ENCODE data around the gene GSE1. TPM values are rescaled to one million over a fixed set of nuclear protein-coding genes. Genes with fewer than 3 reads are reported as not detected.
A peak's percentile ranks its signal among the peaks of the same experiment; 100 is the strongest.

The GSE1 gene
- total and polyA plus RNA-seq, 2 of the 13 experiments (the other 11 are each of a cell fraction or from before 2014, with no cell fraction given) = 16.1 to 31.2 TPM

DNA sequence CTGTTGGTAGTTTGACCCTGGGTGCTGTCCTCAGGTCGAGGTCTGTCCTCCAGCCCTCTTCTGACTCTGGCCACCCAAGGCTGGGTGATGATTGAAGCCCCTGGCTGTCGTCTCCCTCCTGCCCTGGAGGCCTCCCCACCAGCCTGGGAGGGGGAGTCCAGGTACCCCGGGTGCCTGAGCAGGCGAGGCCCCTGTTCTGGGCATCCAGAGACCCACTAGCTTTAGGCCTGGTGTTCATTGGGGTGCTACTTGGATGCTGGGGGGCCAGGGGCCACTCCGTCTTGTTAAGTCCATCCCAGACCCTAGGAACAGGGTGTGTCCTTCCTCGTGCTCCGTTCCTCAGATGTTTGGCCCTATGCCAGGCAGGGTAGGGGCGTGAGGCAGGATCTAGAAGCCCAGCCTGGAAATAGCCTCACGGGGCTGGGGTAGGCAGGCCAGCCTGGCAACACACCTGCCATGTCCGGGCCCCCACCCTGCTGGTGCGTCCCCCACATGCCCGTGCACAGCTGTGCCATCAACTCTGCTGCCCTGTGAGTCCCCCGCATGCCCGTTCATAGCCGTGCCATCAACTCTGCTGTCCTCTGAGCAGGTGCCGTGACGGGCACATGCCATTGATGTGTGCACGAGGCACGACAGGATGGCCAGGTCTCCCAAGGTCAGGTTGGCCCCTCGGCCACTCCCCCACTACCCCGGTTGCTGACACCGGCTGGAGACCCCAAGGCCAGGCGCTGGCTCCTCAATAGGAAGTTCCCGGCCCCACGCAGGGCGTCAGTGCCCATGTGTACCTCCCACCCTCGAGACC, 38.7 kb downstream of the GSE1 start (continued):
- TF ChIP-seq MYNN (CRISPR knock-in tag; IDR thresholded peaks at IDR 0.05; ENCODE audit: low read depth) (no peak), ZNF263 (CRISPR knock-in tag; IDR thresholded peaks at IDR 0.05) (no peak), ZNF589 (CRISPR knock-in tag; conservative IDR thresholded peaks at IDR 0.05) (0 out of 2 replicates have a peak, but pooled peaks have one; percentile 34), ESRRA (CRISPR knock-in tag; IDR thresholded peaks at IDR 0.05; ENCODE audit: low read depth) (no peak), YY1 (IDR thresholded peaks at IDR 0.05; ENCODE audit: insufficient read depth, insufficient replicate concordance, low read depth, low read length) (no peak), ZNF260 (CRISPR knock-in tag; IDR thresholded peaks at IDR 0.05; ENCODE audit: borderline replicate concordance, low read depth) (no peak), ZNF7 (CRISPR knock-in tag; IDR thresholded peaks at IDR 0.05) (no peak), RNF2 (conservative IDR thresholded peaks at IDR 0.05; ENCODE audit: low read depth) (no peak), CCAR2 (optimal IDR thresholded peaks at IDR 0.05; ENCODE audit: low read depth, low read length) (no peak), ZFP36 (IDR thresholded peaks at IDR 0.05; ENCODE audit: borderline replicate concordance, low read depth, low read length, partially characterized antibody) (no peak), BCL6 (CRISPR knock-in tag; IDR thresholded peaks at IDR 0.05) (no peak), SCMH1 (CRISPR knock-in tag; IDR thresholded peaks at IDR 0.05; ENCODE audit: borderline replicate concordance) (no peak), FLYWCH1 (CRISPR knock-in tag; IDR thresholded peaks at IDR 0.05) (no peak), POLR2A (IDR thresholded peaks at IDR 0.05; ENCODE audit: insufficient read depth in 1 of 2, low read depth in 2 of 2, low read length in 2 of 2) (peak in 1 of 2 experiments; percentile 21; a peak in 1 of 4 replicates), AGO2 (optimal IDR thresholded peaks at IDR 0.05; ENCODE audit: low read depth, low read length) (peak; percentile 40), RXRB (CRISPR knock-in tag; IDR thresholded peaks at IDR 0.05; ENCODE audit: borderline replicate concordance) (no peak)
- TF ChIP-seq, protein P1, sequence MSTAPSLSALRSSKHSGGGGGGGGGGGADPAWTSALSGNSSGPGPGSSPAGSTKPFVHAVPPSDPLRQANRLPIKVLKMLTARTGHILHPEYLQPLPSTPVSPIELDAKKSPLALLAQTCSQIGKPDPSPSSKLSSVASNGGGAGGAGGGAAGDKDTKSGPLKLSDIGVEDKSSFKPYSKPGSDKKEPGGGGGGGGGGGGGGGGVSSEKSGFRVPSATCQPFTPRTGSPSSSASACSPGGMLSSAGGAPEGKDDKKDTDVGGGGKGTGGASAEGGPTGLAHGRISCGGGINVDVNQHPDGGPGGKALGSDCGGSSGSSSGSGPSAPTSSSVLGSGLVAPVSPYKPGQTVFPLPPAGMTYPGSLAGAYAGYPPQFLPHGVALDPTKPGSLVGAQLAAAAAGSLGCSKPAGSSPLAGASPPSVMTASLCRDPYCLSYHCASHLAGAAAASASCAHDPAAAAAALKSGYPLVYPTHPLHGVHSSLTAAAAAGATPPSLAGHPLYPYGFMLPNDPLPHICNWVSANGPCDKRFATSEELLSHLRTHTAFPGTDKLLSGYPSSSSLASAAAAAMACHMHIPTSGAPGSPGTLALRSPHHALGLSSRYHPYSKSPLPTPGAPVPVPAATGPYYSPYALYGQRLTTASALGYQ (CRISPR knock-in tag; IDR thresholded peaks at IDR 0.05) = no peak
- TF ChIP-seq, protein P2, sequence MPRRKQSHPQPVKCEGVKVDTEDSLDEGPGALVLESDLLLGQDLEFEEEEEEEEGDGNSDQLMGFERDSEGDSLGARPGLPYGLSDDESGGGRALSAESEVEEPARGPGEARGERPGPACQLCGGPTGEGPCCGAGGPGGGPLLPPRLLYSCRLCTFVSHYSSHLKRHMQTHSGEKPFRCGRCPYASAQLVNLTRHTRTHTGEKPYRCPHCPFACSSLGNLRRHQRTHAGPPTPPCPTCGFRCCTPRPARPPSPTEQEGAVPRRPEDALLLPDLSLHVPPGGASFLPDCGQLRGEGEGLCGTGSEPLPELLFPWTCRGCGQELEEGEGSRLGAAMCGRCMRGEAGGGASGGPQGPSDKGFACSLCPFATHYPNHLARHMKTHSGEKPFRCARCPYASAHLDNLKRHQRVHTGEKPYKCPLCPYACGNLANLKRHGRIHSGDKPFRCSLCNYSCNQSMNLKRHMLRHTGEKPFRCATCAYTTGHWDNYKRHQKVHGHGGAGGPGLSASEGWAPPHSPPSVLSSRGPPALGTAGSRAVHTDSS (CRISPR knock-in tag; conservative IDR thresholded peaks at IDR 0.05) = no peak
- TF ChIP-seq, protein P3, sequence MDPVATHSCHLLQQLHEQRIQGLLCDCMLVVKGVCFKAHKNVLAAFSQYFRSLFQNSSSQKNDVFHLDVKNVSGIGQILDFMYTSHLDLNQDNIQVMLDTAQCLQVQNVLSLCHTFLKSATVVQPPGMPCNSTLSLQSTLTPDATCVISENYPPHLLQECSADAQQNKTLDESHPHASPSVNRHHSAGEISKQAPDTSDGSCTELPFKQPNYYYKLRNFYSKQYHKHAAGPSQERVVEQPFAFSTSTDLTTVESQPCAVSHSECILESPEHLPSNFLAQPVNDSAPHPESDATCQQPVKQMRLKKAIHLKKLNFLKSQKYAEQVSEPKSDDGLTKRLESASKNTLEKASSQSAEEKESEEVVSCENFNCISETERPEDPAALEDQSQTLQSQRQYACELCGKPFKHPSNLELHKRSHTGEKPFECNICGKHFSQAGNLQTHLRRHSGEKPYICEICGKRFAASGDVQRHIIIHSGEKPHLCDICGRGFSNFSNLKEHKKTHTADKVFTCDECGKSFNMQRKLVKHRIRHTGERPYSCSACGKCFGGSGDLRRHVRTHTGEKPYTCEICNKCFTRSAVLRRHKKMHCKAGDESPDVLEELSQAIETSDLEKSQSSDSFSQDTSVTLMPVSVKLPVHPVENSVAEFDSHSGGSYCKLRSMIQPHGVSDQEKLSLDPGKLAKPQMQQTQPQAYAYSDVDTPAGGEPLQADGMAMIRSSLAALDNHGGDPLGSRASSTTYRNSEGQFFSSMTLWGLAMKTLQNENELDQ (CRISPR knock-in tag; IDR thresholded peaks at IDR 0.05; ENCODE audit: borderline replicate concordance) = no peak
- TF ChIP-seq, protein P4, sequence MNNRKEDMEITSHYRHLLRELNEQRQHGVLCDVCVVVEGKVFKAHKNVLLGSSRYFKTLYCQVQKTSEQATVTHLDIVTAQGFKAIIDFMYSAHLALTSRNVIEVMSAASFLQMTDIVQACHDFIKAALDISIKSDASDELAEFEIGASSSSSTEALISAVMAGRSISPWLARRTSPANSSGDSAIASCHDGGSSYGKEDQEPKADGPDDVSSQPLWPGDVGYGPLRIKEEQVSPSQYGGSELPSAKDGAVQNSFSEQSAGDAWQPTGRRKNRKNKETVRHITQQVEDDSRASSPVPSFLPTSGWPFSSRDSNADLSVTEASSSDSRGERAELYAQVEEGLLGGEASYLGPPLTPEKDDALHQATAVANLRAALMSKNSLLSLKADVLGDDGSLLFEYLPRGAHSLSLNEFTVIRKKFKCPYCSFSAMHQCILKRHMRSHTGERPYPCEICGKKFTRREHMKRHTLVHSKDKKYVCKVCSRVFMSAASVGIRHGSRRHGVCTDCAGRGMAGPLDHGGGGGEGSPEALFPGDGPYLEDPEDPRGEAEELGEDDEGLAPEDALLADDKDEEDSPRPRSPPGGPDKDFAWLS (CRISPR knock-in tag; IDR thresholded peaks at IDR 0.05; ENCODE audit: borderline replicate concordance) = no peak
- TF ChIP-seq, protein P5, sequence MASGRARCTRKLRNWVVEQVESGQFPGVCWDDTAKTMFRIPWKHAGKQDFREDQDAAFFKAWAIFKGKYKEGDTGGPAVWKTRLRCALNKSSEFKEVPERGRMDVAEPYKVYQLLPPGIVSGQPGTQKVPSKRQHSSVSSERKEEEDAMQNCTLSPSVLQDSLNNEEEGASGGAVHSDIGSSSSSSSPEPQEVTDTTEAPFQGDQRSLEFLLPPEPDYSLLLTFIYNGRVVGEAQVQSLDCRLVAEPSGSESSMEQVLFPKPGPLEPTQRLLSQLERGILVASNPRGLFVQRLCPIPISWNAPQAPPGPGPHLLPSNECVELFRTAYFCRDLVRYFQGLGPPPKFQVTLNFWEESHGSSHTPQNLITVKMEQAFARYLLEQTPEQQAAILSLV (CRISPR knock-in tag; IDR thresholded peaks at IDR 0.05; ENCODE audit: borderline replicate concordance) = 0 out of 2 replicates have a peak, but pooled peaks have one; percentile 21
